H1 (cell line): Measurements from ENCODE around the gene DIRAS2.

Source experiments
- BRCA1 ChIP-seq: IDR thresholded peaks from 2 replicates; pipeline ENCODE4 v1.6.1; 2012; ENCODE audit warnings: low read depth, low read length, improper control_type of control experiment
- CREB1 ChIP-seq: IDR thresholded peaks from 2 replicates; pipeline ENCODE4 v1.6.1; 2012; ENCODE audit warnings: inconsistent platforms
- EZH2 ChIP-seq: fragments of 200-600 bp; sonication (generic); IDR thresholded peaks from 2 replicates; pipeline ENCODE4 v1.7.1; 2012; ENCODE audit warnings: low read depth, mild to moderate bottlenecking, moderate library complexity, low read length, inconsistent platforms; ENCODE audit not compliant: severe bottlenecking
- MAFK ChIP-seq: IDR thresholded peaks from 2 replicates; pipeline ENCODE4 v1.6.1; 2012; ENCODE audit warnings: low read depth, mild to moderate bottlenecking, improper control_type of control experiment, low read length
- POLR2A ChIP-seq, 2 experiments: IDR thresholded peaks; 1 replicate in 1 of 2; 2 replicates in 1 of 2; pipeline ENCODE4 v1.6.1; 2011; ENCODE audit warnings: low read depth in 2 of 2, low read length in 2 of 2, mild to moderate bottlenecking in 2 of 2; ENCODE audit errors: control extremely low read depth in 1 of 2
- POLR2AphosphoS5 ChIP-seq: IDR thresholded peaks from 2 replicates; pipeline ENCODE4 v1.6.1; 2011; ENCODE audit warnings: low read depth, low read length
- SP1 ChIP-seq: IDR thresholded peaks from 2 replicates; pipeline ENCODE4 v1.6.1; 2011; ENCODE audit warnings: low read depth, low read length
- TAF1 ChIP-seq: IDR thresholded peaks from 2 replicates; pipeline ENCODE4 v1.6.1; 2011; ENCODE audit warnings: mild to moderate bottlenecking, low read depth, low read length
- YY1 ChIP-seq: IDR thresholded peaks from 2 replicates; pipeline ENCODE4 v1.6.1; 2011; ENCODE audit warnings: low read depth, mild to moderate bottlenecking, low read length
- ZNF274 ChIP-seq: IDR thresholded peaks from 2 replicates; pipeline ENCODE4 v1.7.0; 2012; ENCODE audit warnings: low read length, borderline replicate concordance; ENCODE audit errors: extremely low read depth
- TF ChIP-seq, protein P1 (sequence below), 3 experiments: IDR thresholded peaks; 1 replicate in 2 of 3; 2 replicates in 1 of 3; pipeline versions ENCODE4 v1.5.1 to v1.6.1; 2011; ENCODE audit warnings: low read length in 3 of 3, mild to moderate bottlenecking in 3 of 3, inconsistent platforms in 2 of 3, low read depth in 1 of 3, moderate library complexity in 1 of 3; ENCODE audit not compliant: insufficient read depth in 1 of 3; ENCODE audit errors: control extremely low read depth in 1 of 3
- TF ChIP-seq, protein P2 (sequence below): IDR thresholded peaks from 2 replicates; pipeline ENCODE4 v1.6.1; 2012; ENCODE audit warnings: low read length, inconsistent platforms

DNA sequence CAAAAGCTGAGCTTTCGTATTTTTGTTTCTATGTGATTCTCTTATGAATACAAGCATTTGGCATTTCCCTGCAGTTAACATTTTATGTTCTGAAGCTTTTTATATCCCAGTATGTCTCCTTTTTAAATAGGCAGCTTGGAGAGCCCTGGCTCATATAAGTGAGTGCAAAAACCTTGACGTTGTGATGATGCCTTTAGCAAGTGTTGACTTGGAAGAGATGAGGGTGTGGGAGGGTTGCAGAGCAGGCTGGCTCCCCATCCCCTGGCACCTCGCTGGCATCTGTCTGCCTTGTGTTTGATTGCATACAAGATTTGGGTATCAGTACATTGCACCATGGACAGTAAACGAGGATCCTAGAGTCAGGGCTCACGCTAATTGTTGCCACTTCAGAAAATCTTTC, 42.1 kb upstream of the DIRAS2 start:
- TF ChIP-seq SP1: no peak
- TF ChIP-seq, protein P1, sequence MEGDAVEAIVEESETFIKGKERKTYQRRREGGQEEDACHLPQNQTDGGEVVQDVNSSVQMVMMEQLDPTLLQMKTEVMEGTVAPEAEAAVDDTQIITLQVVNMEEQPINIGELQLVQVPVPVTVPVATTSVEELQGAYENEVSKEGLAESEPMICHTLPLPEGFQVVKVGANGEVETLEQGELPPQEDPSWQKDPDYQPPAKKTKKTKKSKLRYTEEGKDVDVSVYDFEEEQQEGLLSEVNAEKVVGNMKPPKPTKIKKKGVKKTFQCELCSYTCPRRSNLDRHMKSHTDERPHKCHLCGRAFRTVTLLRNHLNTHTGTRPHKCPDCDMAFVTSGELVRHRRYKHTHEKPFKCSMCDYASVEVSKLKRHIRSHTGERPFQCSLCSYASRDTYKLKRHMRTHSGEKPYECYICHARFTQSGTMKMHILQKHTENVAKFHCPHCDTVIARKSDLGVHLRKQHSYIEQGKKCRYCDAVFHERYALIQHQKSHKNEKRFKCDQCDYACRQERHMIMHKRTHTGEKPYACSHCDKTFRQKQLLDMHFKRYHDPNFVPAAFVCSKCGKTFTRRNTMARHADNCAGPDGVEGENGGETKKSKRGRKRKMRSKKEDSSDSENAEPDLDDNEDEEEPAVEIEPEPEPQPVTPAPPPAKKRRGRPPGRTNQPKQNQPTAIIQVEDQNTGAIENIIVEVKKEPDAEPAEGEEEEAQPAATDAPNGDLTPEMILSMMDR (IDR thresholded peaks at IDR 0.05; ENCODE audit: control extremely low read depth in 1 of 3, insufficient read depth in 1 of 3, low read depth in 1 of 3, low read length in 3 of 3): no peak
- no peak for TF ChIP-seq POLR2AphosphoS5
- TF ChIP-seq, protein P2, sequence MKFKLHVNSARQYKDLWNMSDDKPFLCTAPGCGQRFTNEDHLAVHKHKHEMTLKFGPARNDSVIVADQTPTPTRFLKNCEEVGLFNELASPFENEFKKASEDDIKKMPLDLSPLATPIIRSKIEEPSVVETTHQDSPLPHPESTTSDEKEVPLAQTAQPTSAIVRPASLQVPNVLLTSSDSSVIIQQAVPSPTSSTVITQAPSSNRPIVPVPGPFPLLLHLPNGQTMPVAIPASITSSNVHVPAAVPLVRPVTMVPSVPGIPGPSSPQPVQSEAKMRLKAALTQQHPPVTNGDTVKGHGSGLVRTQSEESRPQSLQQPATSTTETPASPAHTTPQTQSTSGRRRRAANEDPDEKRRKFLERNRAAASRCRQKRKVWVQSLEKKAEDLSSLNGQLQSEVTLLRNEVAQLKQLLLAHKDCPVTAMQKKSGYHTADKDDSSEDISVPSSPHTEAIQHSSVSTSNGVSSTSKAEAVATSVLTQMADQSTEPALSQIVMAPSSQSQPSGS: no peak
- no peak for TF ChIP-seq ZNF274
- TF ChIP-seq MAFK: no peak
- no peak for TF ChIP-seq BRCA1
- TF ChIP-seq CREB1: no peak
- no peak for TF ChIP-seq EZH2
- no peak for TF ChIP-seq YY1
- TF ChIP-seq POLR2A (IDR thresholded peaks at IDR 0.05; ENCODE audit: control extremely low read depth in 1 of 2, low read depth in 2 of 2, low read length in 2 of 2): no peak
- no peak for TF ChIP-seq TAF1
